Prostate gland (tissue), 2 donors: ENCODE data around the gene AFTPH. TPM values are rescaled to one million over a fixed set of nuclear protein-coding genes. Genes with fewer than 3 reads are reported as not detected.

ENCODE experiments used
- DNase-seq: peaks from one replicate; pipeline ENCODE4 v3.0.0-alpha.2; 2019; ENCODE audit warnings: low spot score
- H3K27ac ChIP-seq, 2 donors: fragments of 200-600 bp; sonication (generic); 2 replicates each; pipeline ENCODE4 v1.5.1; 2017 to 2019
- H3K27me3 ChIP-seq: fragments of 200-600 bp; sonication (generic); replicated peaks from 2 replicates; pipeline ENCODE4 v1.5.1; 2019; ENCODE audit not compliant: insufficient read depth
- H3K36me3 ChIP-seq, 2 donors: fragments of 200-600 bp; sonication (generic); 1 replicate in 1 of 2; 2 replicates in 1 of 2; pipeline versions ENCODE4 v1.5.1 to v1.8.1; 2017 to 2019
- H3K4me1 ChIP-seq: fragments of 200-600 bp; sonication (generic); replicated peaks from 2 replicates; pipeline ENCODE4 v1.5.1; 2019
- H3K4me3 ChIP-seq, 2 donors: fragments of 200-600 bp; sonication (generic); 2 replicates each; pipeline ENCODE4 v1.5.1; 2017 to 2019
- H3K9me3 ChIP-seq: fragments of 200-600 bp; sonication (generic); 2 replicates; pipeline ENCODE4 v1.5.1; 2017
- CTCF ChIP-seq, 4 experiments: fragments of 200-600 bp in 2 of 4; fragments of 450-650 bp in 2 of 4; sonication (generic) in 2 of 4; IDR thresholded peaks; 1 replicate in 3 of 4; 2 replicates in 1 of 4; pipeline ENCODE4 v1.5.1; 2016 to 2019; ENCODE audit warnings: antibody characterized with exemption in 4 of 4, mild to moderate bottlenecking in 2 of 4, moderate library complexity in 2 of 4
- POLR2A ChIP-seq: fragments of 450-650 bp; IDR thresholded peaks from one replicate; pipeline ENCODE4 v1.6.1; 2016; ENCODE audit warnings: antibody characterized with exemption, mild to moderate bottlenecking
- POLR2AphosphoS5 ChIP-seq: sonication (generic); formaldehyde crosslinking; IDR thresholded peaks from one replicate; pipeline ENCODE4 v1.6.1; 2017; ENCODE audit warnings: antibody characterized with exemption
- WGBS: methylation state at CpG from one replicate; pipeline ENCODE4 v1.1.5; 2018; 5-methylcytosine and 5-hydroxymethylcytosine counted together
- intact Hi-C: fragments of 100-400 bp; cut with DNase I; formaldehyde crosslinking; loops from one replicate; pipeline ENCODE4 v1.14.2; 2022
- total RNA-seq, 2 donors: library from RNA; depleted of rRNA; stranded (reverse); fragments of >200 nt; gene quantifications; one replicate each; pipeline ENCODE4 v1.1.0, GENCODE V29; 2016

The AFTPH gene
- total RNA-seq, 2 donors from 2014 or later: 61.3 to 68.1 TPM

- WGBS: 43% methylated on average over 27 of the region's 27 CpGs
- intact Hi-C loops: no loop called here
- Histone ChIP-seq H3K27ac (peak overlapping the region in 1 of 2 donors; percentile 26), H3K4me1 (no peaks in the 10 kb centered on the region), H3K4me3 (no peak overlapping the region), H3K9me3 (no peaks in the 10 kb centered on the region), H3K36me3 (no peaks in the 10 kb centered on the region), H3K27me3 (no peaks in the 10 kb centered on the region)
- DNase-seq: no peak
- TF ChIP-seq POLR2A (no peak), CTCF (IDR thresholded peaks at IDR 0.05) (no peak), POLR2AphosphoS5 (no peak)
Observed at GRCh38 chr2:64626963-64627760, 103.0 kb downstream of the AFTPH start.

GRCh38 chr2:64627860-64628841 lies 104.0 kb downstream of the AFTPH start:
- TF ChIP-seq POLR2A (no peak), CTCF (IDR thresholded peaks at IDR 0.05) (no peak), POLR2AphosphoS5 (no peak)
- no peaks in the 10 kb centered on the region for H3K9me3 ChIP-seq
- DNase-seq: no peak
- intact Hi-C loops: no loop called here
- H3K4me3 ChIP-seq: no peak overlapping the region
- H3K4me1 ChIP-seq: no peaks in the 10 kb centered on the region
- 86% methylated on average over 14 of the region's 14 CpGs for WGBS
- H3K36me3 ChIP-seq: no peaks in the 10 kb centered on the region
- no peaks in the 10 kb centered on the region for H3K27me3 ChIP-seq
- H3K27ac ChIP-seq: peak overlapping the region in 1 of 2 donors; percentile 41

- intact Hi-C loops: no loop called here
- WGBS: 44% methylated on average over 10 of the region's 10 CpGs
- peak overlapping the region in 1 of 2 donors; percentile 41 for H3K27ac ChIP-seq
- H3K36me3 ChIP-seq: no peaks in the 10 kb centered on the region
- H3K4me1 ChIP-seq: no peaks in the 10 kb centered on the region
- H3K4me3 ChIP-seq: no peak overlapping the region
- TF ChIP-seq CTCF (IDR thresholded peaks at IDR 0.05) (no peak), POLR2AphosphoS5 (peak; percentile 71), POLR2A (no peak)
- DNase-seq: peak; percentile 83
- no peaks in the 10 kb centered on the region for H3K27me3 ChIP-seq
- no peaks in the 10 kb centered on the region for H3K9me3 ChIP-seq
Observed at GRCh38 chr2:64629329-64629781, 105.2 kb downstream of the AFTPH start.

GRCh38 chr2:64629875-64630274 lies 105.7 kb downstream of the AFTPH start:
- Histone ChIP-seq H3K36me3 (no peaks in the 10 kb centered on the region), H3K4me1 (peaks cover 3% of the 10 kb centered on the region), H3K27me3 (no peaks in the 10 kb centered on the region), H3K4me3 (no peak overlapping the region), H3K27ac (no peak overlapping the region), H3K9me3 (no peaks in the 10 kb centered on the region)
- WGBS: 75% methylated on average over 7 of the region's 7 CpGs
- intact Hi-C loops: no loop called here
- DNase-seq: no peak
- TF ChIP-seq POLR2AphosphoS5 (no peak), CTCF (IDR thresholded peaks at IDR 0.05) (no peak), POLR2A (no peak)
